Peyer's patch (tissue), 4 donors: ENCODE data around the gene CTBP2.

ENCODE experiments used
- CTCF ChIP-seq, 6 experiments: fragments of 450-650 bp in 4 of 6; fragments of 200-600 bp in 2 of 6; sonication (generic) in 1 of 6; IDR thresholded peaks; one replicate each; pipeline ENCODE4 v1.5.1; 2017 to 2019; ENCODE audit warnings: antibody characterized with exemption in 6 of 6, mild to moderate bottlenecking in 3 of 6, moderate library complexity in 1 of 6
- POLR2A ChIP-seq, 2 donors: fragments of 450-650 bp; IDR thresholded peaks; one replicate each; pipeline ENCODE4 v1.5.1; 2017; ENCODE audit warnings: antibody characterized with exemption in 2 of 2, mild to moderate bottlenecking in 2 of 2, moderate library complexity in 2 of 2

- TF ChIP-seq POLR2A (IDR thresholded peaks at IDR 0.05) (no peak), CTCF (IDR thresholded peaks at IDR 0.05) (no peak)
Observed at GRCh38 chr10:125199270-125199669, 38.9 kb upstream of the CTBP2 start.
